ENCODE measurements around the gene TLL2. TPM values are rescaled to one million over a fixed set of nuclear protein-coding genes. Genes with fewer than 3 reads are reported as not detected.

TLL2 gene
- total RNA-seq, 1 donor from 2014 or later, result 1.2 TPM

DNA sequence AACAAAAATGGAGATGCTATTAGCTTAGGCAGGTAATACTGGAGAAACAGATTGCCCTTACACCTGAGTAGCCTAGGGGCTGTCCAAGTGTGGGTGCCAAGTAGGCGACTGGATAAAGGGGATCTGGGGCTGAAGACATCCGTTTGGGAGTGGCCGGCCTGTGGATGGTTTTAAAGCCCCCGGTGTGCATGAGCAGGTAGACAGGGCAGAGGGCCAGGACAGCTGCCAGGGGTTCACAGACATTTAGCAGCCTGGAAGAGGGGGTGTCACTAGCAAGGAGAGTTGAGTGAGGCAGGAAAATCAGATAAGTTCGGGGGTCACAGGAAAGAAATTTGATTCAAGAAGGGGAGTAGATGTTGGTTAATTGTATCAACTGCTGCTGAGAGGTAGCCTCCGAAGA, 153.4 kb downstream of the TLL2 start:
- DNase-seq (ENCODE audit: low spot score), result no peak

DNA sequence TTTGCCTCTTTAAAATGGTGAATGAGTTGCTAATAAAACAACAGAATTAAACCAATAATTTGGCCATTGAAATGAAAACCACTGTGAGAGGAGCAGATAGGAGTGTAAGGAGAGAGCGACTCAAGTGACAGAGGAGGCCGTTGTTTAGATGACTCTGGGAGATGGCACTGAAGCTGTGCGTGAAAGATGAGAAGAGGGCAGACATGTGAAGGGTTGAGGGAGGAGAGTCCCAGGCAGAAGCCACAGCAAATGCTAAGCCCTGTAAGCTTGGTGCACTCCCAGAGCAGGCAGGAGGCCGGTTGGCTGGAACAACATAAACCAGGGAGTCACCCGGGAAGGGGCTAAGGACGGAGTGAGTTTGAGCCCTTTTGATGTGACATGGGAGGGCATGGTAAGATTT, 154.1 kb downstream of the TLL2 start:
- no peak for DNase-seq (ENCODE audit: low spot score)

DNA sequence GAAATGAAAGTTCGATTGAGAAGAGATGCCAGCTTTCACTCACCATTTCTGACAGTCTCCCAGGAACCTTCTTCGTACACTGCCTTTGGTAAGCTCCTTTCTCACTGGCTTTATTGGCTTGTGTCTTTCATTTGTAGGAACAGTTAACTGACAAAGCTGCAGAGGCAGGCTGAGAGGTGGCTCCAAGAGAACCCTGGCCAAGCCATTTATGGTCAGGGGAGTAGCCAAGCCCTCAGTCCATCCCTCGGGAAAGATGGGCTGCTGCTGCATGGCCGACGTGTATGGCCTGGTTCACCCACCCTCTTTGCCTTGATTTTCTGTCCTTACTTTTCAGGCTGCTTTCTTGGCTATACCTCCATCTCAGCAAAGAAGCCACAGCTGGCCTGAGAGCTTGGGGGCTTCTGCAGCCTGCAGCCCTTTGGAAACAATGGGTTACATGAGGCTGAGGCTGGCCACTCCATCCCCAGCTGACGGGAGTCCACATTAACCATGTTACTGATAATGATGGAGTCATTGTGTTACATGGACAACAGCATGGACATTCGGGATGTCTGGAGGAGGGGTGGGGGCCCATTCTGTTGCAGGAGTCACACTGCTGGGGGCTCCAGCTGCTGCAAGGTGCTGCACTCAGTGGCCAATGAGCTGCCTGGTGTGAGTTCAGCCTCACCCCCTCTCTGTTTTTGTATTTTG, 154.7 kb downstream of the TLL2 start, which contains the start of gene OPALIN:
Gene OPALIN (minus strand): TSS at position 152 of the 690 bp plus-strand sequence. CDS start 106 bp downstream, at position 46.
- no peak for DNase-seq (ENCODE audit: low spot score)

DNA sequence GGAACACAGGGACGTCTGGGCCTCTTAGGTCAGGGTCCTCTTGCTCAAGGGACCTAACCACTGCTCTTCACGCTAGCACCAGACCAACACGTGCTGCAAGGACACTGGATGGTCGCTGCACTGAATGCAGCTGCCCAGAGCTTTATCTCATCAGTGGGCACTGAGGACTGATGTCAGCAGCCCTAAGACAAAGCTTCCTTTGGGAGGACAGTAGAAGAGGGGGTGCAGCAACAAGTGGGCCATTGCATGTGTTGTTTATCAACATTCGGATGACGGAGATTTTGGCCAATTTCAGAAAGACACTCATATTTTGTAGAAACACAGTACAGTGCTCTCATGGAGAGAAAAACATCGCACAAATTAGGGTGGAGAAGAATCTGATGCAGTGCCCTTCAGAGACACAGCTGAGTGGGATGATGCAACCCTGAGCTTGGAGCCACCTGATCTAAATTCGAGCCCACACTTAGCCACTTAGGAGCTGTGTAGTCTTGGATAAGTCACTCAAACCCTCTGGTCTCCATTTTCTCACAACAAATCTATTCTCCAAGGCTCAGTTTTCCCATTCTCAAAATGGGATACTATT, 156.6 kb downstream of the TLL2 start:
- no peak for DNase-seq (ENCODE audit: low spot score)

DNA sequence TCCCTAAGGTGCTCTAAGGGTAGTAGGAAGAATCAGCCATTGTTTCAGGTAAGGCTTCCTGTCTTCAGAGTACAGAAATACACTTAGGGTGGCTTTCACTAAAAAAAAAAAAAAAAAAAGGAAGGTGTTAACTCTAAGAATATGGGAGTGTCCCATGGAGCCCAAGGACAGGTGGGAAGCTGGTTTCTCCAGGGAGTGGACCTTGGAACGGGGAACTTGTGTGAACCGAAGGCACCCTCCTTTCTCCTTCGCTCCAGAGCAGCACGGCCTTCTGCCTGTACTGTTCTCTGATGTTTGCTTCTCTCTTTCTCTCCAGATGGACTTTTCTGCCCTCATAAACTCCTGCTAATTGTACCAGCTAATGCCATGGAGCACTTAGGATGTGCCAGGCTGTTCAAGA, 161.1 kb downstream of the TLL2 start:
- no peak for DNase-seq (ENCODE audit: low spot score)

DNA sequence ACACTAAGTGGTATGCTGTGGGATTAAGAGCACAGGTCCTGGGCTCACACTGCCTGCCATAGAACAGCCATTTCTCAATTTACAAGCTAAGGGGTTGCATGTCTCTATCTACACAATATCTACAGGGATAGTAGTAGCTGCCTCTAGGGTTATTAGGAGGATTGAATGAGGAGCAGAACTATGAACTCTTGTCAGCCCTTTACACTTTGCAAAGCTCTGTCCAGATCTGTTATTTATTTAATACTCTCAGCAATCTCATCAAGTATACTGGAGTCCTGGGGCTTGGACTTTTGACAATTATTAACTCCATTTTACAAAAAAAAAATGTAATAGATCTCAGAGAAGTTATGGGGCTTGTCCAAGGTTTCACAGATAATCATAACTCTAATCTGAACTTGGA, 161.7 kb downstream of the TLL2 start:
- no peak for DNase-seq (ENCODE audit: low spot score)

DNA sequence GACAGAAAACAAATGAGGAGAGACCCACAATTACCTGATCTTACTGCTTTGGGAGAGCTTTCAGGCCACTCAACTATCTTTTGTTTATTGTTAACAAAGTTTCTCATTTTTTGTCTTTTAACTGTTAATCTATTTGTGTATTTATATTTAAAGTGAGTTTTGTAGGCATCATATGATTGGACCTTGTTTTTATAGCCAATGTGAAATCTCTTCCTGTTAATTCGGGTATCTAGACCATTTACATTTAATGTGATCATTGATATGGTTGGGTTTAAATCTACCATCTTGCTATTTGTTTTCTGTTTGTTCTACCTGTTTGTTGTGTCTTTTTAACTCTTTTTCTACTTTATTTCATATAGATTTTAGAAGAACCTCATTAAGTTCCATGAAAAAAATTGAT, 167.4 kb downstream of the TLL2 start:
- no peak for DNase-seq (ENCODE audit: low spot score)

DNA sequence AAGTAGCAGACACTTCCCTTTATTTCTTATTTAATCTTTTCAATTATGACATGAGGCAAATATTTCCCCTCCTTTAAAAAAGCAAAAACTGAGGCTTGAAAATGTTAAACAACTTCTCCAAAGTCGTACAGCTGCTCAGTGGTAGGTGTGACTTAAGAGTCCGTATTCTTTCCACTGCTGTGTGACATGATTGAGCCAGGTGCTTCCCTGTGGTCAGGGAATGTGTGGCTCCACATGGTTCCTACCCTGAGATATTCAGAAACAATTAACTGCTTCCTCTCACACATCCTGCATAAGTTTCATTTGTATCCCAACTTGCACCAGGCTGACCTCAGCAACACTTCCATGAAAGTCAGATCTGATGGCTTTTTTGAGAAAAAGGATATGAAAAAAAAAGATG, 168.5 kb downstream of the TLL2 start:
- no peak for DNase-seq (ENCODE audit: low spot score)

DNA sequence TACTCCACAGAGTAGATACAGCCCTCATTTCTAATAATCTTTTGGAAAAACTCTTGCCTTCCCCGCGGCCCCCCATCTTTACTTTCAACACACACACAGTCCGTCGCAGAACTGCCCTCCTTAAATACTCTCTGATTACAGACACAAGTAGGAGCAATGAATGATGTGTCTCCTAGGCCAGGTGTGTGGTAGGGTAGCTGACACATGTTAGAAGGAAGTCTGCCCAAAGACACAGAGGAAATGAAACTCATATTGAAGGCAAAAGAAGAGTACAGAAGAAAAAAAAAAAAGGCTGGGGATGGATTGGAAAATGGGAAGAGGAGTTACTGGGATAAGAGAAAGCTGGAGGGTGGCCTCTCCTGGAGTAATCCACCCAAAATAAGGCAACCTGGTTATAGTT, 169.5 kb downstream of the TLL2 start:
- DNase-seq (ENCODE audit: low spot score), result no peak

DNA sequence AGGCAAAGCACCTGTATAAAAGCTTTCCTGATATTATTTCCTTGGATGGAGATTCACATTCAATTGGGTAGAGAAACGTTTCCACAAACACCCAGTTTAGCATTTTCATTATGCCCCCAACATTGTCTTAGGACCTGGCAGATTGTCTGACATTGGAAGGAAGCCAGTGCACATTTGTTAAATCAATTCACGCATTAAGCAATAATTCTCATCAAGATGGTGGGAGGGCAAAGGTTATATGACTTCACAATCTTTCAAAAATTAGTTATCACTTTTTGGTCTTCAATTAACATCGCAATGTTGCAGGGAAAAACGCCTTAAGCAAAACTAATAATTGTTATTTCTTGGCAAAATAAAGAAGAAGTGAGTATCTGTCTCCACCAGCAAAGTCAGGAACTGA, 171.3 kb downstream of the TLL2 start:
- no peak for DNase-seq (ENCODE audit: low spot score)

DNA sequence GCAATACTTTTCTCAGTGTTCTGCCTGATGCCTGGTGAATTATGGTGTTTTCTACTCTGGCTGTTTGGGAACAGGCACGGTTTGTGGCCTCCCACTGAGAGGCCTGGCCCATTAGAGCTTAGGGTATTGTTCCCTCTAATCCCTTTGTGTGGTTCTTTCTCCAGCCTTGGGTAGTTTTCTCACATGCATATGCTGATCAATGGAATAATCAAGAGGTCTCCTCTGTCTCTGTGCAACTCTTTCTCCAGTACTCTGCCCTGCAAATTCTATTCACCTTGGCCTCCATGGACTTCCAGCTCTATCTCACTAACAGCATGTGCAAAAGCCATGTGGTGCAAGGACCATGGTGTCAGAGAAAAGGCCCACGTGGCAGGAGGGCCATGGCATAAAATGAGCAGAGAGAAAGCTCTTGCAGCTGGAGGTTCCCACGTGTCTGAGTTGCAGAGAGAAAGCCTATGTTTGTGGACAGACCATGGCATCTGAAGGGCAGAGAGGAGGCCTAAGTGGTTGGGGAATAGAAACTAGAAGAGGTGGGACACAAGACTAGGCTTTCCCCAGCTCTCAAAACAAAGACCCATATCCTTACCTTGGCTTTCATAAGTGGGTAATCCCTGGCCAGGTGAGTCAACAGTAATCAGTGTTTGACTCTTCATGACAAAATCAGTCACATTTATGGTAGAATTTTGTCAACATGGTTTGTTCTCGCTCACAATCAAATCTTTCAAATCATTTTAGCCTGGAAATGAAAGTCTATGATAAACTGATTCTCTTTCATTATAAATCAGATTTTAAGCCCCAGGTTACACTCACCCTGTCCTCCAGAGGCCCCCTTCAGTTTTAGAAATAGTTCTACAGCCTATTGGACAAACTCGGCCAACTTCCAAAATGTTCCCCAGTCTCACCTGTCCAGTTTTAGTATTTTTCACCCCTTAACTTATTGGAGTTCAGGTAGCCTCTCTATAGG, 172.2 kb downstream of the TLL2 start:
- DNase-seq (ENCODE audit: low spot score), result no peak

DNA sequence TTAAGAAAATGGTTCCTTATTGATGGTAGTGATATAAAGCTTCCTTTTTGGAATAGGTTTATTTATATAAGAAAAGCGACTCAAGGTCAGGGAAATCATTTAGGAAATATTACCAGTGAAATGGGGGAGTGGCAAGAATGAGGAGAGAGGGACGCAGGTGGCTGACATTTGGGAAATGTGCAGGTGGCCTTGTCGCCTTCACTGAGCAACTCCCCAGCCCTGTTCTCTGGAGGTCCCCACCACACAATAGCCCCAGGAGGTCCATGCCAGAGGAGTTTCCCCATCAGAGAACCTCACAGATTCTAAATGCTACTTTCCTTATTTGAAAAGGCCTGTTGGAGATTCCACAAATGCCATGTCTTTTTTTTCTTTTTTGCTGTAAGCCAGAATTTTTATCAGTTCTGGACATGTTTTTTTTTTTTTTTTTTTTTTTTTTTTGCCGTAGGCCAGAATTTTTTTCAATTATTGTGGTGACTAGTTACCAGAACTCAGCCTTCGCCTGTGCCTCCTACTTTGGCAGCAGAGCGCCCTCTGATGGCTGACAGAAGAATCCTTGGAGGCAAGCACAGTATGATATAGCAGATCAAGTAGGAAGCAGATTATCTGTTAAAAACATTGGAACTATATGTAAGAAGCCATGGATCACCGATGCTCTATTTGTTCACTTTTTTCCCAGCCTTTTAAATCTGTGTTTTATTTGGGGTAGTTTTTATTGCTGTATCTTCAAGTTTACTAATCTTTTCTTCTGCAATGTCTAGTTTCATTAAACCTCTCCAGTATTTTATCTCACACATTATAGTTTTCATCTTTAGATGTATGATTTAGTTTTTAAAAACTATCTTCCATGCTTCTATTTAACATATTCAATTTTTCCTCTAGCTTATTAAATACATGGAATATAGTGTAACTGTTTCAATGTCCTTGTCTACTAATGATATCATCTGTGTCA, 173.5 kb downstream of the TLL2 start:
- DNase-seq (ENCODE audit: low spot score), result peak; percentile 67

DNA sequence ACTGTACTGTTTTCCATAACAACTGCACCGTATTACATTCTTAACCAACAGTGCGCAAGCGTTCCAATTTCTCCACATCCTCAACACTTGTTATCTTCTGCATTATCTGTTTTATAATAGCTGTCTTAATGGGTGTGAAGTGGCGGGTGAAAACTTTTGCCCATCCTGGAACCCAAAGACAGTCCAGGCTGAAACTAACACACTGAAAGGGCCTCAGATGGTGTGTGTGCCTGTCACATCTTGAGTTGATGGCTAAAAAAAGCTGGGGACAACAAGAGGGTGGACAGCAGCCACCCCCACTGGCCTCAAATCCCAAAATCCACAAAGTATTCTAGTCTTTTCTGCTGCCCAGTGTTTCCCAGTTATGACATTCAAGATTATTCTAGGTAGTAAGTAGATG, 174.3 kb downstream of the TLL2 start:
- DNase-seq (ENCODE audit: low spot score), result no peak

DNA sequence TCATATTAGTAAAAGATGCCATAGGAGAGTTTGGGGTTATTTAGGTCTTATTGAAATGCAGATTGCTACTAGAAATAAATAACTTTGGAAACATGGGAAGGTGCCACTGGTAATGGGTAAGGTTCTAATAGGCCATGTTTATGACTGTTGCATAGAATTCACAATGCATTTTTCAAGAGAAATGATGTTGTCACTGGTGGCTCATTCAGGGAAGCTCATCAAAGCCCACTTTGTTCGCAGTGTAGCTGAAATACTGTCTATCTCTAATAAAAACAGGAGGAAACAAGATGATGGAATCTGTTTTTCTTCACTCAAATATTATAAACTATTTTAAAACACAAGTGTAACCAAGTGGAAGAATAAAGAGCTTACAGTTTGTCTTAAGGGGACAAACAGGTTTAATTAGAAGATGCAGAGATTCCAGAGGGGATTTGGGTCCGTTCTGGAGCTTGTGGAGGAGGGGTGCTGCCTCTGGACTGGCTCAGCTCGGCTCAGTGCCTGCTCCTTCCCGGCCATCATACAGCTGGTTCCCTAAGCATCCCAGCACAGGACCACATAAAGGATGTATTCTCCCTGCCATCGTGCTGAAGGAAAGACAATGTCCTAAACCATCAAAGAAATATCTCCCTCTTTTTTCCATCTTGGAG, 175.3 kb downstream of the TLL2 start:
- no peak for DNase-seq (ENCODE audit: low spot score)

DNA sequence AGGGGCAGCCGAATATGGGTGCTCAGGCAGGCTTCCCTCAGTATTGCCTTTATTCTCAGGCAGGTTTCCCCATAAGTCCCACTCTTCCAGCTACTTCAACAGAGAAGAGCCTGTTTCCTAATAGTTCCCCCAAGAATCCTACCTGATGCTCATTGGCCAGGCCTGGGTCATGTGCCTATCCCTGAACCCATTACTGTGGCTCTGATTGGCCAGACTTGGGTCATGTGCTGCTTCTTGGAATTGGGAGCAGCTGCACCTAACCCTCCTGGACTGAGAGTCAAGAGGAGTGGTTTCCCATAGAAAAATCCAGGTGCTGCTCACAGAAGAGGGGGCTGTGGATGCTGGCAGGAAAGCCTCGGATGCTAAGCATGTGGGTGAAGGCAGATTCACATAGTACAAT, 176.6 kb downstream of the TLL2 start:
- no peak for DNase-seq (ENCODE audit: low spot score)

DNA sequence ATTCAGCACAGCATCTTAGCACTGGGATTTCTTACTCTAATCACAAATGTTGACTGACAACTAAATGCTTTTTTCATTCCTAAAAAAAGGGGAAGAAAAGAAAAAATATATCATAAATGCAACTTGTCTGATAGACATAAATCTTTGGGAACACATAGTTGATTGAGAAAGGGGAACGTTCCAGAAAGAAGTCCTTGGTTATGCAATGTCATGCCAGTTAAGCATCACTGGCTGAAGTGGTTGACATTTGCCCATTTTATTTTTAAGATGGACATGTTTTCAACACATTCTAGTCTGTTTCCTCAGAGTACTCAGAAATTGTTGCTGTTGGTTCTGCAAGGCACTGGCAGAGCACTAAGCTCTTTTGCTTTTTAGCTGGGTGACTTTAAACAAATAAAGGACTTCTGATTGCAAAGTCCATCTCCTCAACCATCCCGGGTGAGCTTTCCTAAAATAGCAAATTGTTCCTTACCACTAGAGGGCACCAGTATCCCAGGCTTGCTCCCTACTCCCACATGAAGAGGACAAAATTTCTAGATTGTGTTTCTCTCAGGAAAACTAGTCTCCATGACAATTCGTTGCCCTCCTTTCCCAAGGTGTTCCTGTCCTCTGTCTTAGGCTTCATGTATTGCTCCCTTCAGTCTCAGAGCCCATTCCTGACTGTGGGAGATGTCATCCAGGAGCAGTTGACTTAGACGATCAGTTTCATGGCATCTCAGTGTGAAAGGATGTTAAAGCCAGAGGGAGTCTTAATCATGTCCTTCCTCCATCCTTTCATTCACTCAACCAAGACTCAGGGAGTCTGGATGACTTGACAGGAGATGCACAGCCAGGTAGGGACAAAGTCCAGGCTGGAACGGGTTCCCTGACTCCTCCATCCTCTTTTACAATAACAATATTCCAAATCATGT, 178.9 kb downstream of the TLL2 start:
- peak; percentile 29 for DNase-seq (ENCODE audit: low spot score)

DNA sequence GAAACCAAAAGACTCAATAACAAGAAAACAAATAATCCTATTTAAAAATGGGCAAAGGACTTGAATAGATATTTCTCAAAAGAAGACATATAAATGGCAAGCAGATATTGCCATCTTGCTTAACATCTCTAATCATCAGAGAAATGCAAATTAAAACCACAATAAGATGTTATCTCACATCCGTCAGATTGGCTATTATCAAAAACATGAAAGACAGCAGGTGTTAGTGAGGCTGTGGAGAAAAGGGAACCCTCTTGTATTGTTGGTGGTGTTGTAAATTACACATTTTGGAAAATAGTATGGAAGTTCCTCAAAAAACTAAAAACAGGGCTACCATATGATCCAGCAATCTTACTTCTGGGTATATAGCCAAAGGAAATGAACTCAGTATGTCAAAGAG, 180.6 kb downstream of the TLL2 start:
- DNase-seq (ENCODE audit: low spot score), result no peak

DNA sequence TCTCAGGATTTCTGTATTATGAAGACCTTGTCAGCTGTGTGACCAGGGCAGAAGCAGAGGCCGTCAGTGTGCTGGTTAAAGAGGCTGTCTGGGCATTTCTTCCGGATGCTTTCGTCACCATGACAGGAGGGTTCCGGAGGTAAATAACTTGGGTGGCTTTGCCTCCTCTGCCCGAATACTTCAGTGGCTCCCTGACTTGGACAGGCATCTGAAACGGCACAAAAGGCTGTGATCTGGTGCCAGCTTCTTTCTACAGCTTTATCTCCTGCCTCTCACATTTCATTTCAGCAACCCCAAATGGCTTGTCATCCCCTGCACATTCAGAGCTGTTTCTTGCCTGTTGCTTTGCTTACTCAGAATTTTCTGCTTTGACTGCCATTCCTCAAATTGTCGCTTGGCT, 186.3 kb downstream of the TLL2 start:
- no peak for DNase-seq (ENCODE audit: low spot score)

DNA sequence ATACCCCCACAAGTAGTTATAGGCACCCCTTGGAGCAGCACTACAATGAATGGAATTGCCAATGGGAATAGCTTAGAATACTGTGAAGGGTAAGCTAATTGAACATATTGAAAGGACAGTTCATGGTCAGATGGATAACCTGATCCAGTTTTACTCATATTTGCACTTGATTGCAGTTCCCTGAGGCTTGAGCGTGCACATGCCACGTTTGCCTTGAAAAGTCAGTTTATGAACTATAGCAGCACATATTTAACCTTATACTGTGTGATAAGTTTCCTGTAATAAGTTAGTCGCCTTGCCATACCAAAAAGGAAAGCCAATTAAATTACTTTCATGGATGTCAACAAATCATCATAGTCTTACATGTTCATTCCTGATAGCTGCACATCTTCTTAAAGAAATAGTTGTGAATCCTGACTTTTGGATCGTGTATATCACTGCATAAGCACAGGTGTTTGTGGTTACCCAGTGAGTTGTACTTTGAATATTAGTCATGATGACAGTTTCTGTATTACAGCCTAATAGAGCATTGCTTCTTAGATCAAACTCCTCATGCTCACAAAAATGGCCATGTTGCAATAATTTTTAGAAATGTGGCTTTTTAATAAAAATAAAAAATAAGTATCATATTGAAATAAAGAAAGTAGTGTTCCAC, 187.9 kb downstream of the TLL2 start:
- no peak for DNase-seq (ENCODE audit: low spot score)
